GM21576 (cell line): ENCODE measurements around the gene ANKRD16.
"Not testable (repeated sequence)": the region's sequence is repeated elsewhere in the genome, so short reads cannot be mapped to it uniquely, and the experiment has no call there.

ENCODE experiments used
- ATAC-seq: cut with Tn5 transposase; IDR thresholded peaks from one replicate; pipeline ENCODE4 v1.9.1; 2021; ENCODE audit warnings: mild to moderate bottlenecking, moderate library complexity; ENCODE audit not compliant: unreplicated experiment

Gene ANKRD16

DNA sequence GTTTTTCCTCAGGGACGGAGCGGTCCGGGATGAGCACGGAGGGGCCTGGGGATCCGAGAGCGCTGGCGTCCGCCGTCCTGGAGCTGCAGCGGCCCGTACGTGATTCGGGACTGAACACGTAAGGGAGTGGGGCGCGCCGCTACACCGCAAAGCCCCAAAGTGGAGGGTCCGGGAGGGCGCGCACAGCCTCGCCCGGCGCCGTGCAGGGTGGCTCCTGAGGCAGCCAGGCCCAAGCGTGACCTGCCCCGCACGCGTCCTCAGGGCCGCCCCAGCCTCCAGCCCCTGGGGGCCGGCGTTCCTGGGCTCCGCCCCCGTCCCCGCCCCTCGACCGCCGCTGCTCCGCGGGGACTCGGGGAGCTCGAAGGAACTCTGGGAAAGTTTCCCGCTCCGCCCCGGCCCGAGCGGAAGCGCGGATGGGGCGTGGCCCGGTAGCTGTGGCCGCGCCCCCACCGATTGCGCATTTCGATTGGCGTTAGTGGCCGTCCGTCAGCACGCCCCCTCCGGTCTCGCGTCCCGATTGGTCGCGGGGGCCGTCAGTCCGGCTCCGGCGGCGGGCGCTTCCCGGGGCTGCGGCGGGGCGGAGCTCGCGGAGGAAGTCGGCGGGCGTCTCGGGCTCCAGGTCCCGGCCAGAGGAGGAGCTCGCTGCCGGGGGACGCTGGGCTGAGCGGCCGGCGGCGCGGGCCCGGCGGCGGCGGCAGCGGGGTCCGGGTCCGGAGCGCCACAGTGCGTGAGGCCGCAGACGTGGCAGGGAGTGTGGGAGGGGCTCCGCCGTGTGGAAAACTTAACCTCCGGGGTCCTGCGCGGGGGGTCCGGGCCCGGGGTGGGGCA is at the start of gene ANKRD16, which contains the start of gene FBH1:
Gene ANKRD16, minus strand, starts transcription at position 270 of the 828 bp plus-strand sequence. CDS start 539 bp downstream, outside the sequence.
Gene FBH1, plus strand, starts transcription at position 620 of the 828 bp plus-strand sequence. Its CDS starts 103 bp downstream, at position 723.
- ATAC-seq, result peak; percentile 83

DNA sequence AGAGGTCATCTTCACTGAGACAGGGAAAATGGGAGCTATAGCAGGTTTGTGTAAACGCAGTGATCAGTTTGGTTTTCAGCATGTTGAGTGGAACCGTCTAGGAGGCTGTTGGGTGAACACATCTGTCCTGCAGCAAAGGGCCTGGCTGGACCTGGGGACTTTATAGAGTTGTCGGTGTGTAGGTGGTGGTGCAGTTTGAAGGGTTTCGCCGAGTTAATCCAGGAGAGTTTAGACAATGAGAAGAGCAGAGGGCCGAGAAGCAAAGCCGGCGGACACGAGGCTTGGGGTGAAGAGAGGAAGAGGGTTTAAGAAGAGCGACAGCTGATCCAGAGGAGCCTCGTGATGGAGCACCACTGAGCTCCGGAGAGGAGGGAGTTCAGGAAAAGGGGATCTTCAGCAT is 48.6 kb upstream of the ANKRD16 start:
- ATAC-seq, result no peak

DNA sequence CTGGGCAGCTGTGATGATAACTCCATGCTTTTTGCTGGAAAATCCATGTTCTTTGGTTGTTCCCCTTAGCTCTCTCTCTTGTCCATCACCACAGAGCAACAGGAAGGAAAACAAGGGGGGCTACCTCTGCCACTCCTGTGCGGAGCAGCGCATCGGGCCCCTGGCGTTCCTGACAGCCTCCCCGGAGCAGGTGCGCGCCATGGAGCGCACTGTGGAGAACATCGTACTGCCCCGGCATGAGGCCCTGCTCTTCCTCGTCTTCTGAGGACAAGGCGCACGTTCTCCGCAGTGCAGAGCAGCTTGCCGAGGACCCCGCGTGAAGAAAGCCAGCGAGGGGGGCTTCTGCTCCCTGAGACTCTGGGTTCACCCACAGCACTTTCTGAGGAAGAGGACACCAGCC is 47.3 kb upstream of the ANKRD16 start:
- no peak for ATAC-seq

DNA sequence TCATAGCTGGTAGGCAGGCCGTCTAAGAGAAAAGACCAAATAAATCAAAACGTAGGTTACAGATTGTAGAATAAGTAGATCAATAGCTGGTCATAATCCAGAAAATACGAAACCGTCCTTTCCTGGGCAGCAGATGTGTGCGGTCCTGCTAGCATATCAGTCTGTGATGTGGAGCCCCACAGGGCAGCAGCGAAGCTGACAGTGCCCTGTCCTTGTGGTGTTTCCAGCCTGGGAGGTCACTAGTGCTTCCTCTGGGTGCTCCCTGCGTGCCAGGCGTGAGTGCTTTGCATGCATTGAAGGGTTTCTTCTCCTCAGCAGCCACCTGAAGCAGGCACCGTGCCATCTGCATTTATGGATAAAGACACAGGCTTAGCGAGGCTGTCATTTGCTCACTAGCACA is 45.9 kb upstream of the ANKRD16 start:
- ATAC-seq, result no peak

DNA sequence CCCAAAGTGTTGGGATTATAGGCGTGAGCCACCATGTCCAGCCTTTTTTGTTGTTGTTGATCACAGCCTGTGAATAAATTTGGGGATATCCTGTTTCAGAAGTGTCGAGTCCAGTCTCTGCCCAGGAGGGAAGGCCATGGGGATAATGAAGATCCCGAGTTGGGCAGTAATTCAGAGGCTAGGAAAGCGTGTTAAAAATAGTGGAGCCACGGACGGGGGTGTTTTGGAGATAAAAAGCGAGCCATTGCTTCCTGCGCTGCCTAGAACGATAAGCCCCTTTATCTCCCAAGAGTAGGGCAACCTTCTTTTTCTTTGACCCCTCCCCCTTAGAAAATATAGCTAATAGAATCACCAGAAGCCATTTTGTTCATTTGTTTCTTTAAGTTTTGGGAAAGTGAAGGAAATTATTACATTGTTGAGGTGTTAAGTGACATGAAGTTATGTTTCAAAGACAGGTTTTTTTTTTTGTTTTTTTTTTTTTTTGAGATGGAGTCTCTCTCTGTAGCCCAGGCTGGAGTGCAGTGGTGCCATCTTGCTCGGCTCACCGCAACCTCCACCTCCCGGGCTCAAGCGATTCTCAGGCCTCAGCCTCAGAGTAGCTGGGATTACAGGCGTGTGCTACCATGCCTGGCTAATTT is 44.3 kb upstream of the ANKRD16 start:
- no peak for ATAC-seq

DNA sequence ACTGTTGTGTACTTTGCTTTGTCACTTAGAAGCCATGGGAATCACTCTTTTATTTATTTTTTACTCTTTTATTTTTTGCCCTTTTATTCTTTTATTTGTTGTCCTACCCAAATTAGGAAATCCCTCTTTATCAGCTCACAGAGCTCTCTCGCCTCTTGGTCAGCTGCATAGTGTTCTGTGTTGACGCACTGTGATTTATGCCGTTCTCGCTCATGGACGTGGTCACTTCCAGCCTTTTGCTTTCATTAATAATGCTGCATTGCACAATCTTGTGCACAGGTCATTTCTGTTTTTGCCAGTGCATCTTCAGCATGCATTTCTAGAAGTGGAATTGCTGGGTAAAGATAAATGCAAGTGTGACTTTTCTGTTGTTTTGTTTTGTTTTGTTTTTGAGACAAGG is 42.7 kb upstream of the ANKRD16 start:
- ATAC-seq, result no peak

DNA sequence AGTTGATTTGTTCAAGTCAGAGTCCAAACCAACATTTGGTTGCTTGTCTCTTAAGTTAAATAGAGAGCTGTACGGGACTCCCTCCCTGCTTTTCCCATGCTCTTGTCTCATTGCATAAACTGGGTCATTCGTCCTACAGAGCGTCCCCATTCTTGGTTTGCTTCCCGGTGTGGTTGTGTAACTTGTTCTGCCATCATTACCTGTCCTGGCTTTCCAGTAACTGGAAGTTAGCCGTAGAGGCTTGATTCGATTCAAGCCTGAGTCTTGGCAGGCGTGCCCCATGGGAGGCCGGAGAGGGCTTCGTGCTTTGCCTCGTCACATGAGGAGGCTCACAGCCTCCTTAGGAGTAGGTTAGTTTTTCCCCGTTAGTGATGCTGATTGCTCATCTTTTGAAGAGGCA is 40.6 kb upstream of the ANKRD16 start:
- no peak for ATAC-seq

DNA sequence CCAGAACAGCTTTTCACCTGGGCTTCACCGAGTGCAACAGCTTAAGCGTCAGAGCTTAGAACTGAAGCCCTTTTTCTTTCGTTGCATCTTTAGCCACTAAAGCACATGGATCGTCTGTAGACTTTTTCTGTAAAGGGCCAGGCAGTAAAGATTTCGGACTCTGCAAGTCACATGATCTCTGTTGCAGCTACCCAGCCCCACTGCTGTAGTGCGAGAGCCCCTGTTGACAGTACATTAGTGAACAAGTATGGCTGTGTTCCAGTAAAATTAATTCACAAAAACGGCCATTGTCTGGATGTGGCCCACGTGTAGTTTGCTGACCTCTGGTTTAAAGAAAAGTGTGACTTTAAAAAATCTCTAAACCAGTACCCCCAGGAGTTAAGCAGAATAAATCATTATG is 39.7 kb upstream of the ANKRD16 start:
- ATAC-seq, result no peak

DNA sequence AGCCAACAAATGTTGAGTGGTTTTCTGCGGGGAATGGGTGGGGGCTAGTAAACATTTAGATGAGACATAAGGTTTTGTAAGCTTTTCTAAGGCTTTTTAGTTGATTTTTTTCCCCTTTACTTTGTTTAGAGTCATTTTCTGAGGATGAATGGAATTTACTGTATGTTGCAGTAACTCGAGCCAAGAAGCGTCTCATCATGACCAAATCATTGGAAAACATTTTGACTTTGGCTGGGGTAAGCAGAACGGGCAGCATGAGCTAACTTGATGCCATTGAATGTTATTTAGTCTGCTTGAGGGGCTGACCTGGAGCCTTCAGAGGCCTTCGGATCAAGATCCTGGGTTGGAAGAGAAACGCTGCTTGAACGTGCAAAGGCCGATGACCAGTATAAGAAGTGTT is 37.6 kb upstream of the ANKRD16 start:
- no peak for ATAC-seq

DNA sequence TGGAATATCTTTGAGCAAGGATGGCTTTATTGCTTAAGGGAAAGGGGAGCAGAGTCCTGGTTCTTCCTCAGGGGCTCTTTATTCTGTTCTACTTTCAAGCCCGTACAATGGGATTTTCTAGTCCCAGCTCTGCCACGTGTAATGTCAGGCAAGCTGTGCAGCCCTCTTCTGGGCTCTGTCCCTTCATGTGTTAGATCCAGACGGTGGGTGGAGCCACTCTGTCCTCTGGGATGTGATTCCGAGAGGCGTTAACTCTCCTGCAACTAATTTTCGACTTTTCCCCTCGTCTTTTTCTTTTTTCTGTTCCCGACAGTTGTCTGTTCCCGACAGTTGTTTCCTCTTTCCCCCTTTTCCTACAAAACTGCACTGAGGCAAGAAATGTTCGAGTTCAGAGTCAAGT is 35.2 kb upstream of the ANKRD16 start:
- ATAC-seq, result no peak

DNA sequence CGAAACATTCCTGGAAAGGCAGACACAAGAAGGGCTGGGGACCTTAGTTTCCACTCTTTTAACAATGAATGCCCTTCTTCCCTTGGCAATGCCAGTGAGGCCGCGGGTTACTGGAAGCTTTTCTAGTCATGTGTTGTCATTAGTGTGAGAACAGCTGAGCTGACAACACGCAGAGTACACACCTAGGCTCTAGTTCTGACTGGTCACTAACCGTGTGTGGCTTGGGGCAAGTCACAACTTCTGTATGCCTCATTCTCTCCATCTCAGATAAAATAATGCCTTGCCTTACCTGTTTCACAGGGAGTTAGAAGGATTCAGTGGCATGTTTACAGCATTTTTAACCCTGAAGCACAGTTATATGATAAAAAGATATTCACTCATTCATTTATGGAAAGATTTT is 32.1 kb upstream of the ANKRD16 start:
- no peak for ATAC-seq

DNA sequence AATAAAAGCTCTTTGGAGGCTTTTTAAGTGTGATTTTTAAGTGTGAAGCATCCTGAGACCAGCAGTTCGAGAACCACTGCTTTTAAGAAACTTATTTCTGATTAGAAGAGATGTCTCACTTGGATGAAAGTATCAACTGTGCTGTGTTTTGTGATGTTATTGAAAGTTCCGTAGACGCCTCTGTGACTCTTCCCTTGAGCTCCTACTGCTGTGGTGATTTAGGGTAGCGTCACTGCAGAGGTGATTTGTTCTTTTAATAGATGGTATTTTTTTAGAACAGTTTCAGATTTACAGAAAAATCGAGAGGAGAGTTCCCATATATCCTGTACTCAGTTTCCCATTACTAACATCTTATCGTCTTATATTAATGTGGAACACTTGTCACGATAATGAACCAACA is 29.9 kb upstream of the ANKRD16 start:
- no peak for ATAC-seq

DNA sequence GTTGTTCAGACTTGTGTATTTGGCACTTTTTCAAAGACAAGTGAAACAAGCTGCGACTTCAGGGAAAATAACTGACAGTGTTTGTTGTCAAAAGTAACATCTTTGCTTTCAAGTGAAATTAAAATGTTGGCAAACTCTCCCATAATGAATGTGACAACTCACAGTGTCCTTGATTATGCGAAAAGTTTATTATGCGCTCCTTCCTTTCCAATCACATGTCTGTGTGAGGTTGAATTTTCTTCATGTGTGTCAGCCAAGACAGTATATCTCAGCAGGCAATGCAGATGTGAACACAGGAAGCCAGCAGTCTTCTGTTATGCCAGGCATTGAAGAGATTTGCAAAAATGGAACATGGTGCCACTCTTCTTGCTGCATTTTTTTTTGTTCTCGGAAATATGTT is 29.1 kb upstream of the ANKRD16 start:
- ATAC-seq, result no peak

DNA sequence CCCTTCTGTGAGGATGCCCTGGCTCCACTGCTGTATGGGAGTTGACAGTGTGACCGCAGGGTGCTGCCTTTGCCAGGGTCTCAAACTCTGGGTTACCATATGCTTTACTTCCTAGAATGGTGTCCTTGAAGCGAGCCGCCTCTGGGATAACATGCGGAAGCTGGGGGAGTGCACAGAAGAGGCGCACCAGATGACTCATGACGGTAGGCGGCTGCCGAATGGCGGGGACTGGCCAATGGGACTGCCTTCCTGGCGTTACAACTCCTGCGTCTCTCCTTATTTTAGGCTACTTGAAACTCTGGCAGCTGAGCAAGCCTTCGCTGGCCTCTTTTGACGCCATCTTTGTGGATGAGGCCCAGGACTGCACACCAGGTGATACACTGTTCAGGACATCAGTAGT is 27.6 kb upstream of the ANKRD16 start:
- ATAC-seq, result no peak

DNA sequence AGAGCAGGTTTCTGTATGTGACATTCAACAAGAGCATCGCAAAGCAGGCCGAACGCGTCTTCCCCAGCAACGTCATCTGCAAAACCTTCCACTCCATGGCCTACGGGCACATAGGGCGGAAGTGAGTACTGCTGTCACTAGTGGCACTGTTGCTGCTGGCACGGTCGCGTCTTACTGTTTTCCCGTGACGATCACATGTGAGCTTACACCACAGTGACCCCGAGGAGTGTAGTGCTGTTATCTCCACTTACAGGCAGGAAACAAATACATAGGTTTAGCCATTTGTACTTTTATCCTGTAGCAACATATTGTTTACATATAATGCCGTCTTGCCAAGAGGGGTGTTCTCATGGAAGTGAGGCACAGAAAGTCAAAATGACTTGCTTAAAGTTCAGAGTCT is 25.8 kb upstream of the ANKRD16 start:
- ATAC-seq, result no peak

DNA sequence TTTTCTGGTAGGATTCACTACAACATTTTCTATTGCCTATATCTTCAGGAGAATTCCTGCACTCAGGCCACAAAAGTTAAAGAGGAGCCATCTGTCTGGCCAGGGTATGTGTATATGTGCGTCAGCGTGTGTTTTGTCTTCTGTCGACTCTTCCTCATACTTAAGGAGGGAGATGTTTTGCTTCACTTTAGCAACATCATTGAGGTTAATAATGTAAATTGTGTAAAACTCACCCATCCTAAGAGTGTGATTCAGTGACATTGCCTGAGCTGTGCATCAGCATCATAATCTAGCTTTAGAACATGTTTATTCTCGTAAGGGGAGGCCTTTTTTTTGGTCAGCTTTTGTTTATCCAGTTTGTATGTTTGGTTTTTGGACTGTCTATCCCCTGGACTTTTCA is 24.0 kb upstream of the ANKRD16 start:
- ATAC-seq, result no peak

DNA sequence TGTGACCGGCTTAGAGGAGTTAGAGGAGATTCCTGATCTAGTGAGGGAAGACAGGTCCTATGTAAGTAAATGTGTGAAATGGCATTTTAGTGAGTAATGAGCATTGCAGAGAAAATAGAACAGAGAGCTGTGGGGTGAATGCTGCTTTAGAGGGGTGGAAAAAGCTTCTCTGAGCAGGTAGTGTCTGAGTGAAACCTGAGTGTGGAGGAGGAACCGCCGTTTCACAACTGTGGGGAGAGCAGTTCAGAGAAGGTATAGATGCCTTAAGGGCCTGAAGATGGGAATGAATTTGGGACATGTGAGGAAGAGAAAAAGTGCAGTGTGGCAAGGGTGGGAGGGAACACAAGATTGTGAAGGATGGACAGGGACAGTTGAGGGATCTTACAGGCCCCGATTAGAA is 22.0 kb upstream of the ANKRD16 start:
- no peak for ATAC-seq

DNA sequence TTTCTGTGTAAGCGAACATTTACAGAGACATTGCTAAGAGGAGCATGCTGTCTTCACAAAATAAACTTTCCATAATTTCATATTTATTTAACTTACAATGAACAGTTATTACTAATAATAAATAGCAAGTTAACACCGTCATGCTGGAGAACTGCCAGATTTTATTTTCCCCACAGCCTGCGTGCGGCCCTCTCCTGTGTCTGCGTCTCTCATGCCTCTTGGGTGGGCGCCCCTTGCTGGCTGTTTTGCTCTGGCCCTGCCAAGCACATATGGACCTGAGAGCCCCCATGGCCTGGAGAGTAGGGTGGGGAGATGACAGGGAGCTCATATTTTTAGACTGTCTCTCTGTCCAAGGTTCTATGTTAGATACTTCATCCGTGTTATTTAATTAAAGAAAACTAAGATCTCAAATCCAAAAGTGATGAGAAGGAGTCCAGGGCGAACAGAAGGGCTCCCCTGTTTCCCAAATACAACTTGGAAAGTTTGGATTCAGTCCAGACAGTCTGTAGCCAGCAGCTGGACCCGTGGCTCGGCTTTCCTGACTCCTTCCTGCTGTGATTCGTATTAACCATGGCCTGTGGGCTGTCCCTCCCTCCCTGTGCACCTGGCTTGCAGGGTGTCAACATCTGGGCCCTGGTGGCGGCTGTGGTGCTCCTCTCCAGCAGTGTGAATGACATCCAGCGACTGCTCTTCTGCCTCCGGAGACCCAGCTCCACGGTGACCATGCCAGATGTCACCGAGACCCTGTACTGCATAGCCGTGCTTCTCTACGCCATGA is 20.8 kb upstream of the ANKRD16 start:
- no peak for ATAC-seq

DNA sequence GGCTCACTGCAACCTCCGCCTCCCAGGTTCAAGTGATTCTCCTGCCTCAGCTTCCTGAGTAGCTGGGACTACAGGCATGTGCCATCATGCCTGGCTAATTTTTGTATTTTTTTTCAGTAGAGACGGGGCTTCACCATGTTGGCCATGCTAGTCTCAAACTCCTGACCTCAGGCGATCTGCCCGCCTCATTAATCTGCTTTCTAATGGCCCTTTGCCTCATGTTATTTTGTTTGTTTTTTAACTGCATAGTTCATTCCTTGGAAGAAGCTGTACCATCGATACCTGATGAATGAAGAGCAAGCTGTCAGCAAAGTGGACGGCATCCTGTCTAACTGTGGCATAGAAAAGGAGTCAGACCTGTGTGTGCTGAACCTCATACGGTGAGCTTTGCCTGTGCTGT is 19.0 kb upstream of the ANKRD16 start:
- ATAC-seq, result not testable (repeated sequence)

DNA sequence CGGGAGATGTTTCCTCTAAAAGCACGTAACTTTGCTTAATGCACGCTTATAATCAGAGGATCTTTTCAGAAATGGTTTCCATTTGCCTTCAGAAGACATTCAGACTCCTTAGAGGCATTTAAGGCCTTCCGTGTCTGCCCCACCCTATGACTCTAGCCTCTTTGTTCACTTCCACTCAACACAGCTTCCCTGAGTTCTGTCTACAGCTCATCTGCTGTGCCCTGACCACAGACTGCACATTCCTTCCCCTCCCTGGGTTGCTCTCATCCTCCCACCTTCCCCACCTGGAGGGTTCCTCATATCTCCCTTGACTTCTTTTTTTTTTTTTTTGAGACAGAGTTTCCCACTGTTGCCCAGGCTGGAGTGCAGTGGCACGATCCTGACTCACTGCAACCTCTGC is 17.0 kb upstream of the ANKRD16 start:
- ATAC-seq, result no peak

DNA sequence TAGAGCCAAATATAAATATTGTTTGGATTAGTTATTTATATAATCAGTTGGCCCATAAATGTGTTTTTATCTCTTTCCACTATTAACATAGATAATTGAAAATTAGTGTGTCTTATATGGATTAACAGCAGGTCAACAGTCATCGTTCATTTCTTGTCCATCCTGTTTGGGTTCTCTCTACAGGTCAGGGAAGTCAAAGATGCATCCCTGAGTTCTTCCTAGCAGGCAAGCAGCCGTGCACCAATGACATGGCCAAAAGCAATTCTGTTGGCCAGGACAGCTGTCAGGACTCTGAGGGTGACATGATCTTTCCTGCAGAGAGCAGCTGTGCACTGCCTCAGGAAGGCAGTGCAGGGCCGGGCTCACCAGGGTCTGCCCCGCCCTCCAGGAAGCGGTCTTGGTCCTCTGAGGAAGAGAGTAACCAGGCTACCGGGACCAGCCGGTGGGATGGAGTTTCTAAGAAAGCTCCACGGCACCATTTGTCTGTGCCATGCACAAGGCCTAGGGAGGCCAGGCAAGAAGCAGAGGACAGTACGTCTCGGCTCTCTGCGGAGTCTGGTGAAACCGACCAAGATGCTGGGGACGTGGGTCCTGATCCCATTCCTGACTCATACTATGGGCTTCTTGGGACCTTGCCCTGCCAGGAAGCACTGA is 16.3 kb upstream of the ANKRD16 start:
- ATAC-seq, result no peak
